Activated CD4-positive, alpha-beta T cell treated with anti-CD3 and anti-CD28 coated beads, Interleukin-2, amount 50 U/mL, for 48 hours (primary cell): ENCODE results near the gene PRPF19.
A peak's percentile ranks its signal among the peaks of the same experiment; 100 is the strongest.

Source experiments
- DNase-seq, 2 experiments: peaks; one replicate each; pipeline ENCODE4 v3.0.0-alpha.2; 2020

The PRPF19 gene

GRCh38 chr11:60937144-60937527 is 30.8 kb upstream of the PRPF19 start:
- no peak for DNase-seq

GRCh38 chr11:60936467-60937143 is 30.2 kb upstream of the PRPF19 start:
- DNase-seq: no peak

- DNase-seq: no peak
Observed at GRCh38 chr11:60935676-60936442, 29.5 kb upstream of the PRPF19 start.

DNA sequence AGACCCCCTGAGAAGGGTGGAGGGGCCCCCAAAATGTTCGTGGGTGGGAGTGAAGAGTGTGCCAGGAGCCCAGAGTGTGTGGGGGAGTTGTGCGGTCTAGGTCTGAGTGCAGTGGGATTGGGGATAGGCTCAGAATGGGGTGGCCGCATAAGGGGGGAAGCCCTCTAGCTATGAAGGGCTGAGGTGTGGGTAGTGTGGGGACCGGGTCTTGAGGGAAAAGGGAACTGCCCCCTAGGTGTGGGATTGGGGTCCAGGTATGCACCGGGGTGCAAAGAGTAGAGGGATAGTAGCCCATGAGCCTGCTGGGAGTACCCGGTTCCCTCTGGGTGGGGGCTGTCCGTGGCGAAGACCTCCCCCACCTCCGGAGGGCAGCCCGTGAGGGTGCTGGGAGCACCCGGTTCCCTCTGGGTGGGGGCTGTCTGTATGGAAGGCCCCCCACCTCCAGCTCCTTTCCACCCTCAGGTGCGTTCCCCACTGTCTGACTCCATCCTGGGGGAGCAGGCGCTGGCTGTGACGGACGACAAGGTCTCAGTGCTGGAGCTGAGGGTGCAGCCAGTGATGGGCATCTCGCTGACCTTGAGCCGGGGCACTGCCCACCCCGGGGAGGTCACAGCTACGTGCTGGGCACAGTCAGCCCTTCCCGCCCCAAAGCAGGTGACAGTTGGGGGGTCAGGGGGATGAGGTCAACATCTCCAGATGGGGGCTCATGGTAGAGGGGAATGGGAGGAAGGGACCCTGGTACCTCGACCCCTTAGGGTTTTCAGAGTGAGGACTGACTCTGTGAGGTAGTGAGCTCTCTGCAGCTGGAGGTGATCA is 28.6 kb upstream of the PRPF19 start:
- DNase-seq: no peak

DNA sequence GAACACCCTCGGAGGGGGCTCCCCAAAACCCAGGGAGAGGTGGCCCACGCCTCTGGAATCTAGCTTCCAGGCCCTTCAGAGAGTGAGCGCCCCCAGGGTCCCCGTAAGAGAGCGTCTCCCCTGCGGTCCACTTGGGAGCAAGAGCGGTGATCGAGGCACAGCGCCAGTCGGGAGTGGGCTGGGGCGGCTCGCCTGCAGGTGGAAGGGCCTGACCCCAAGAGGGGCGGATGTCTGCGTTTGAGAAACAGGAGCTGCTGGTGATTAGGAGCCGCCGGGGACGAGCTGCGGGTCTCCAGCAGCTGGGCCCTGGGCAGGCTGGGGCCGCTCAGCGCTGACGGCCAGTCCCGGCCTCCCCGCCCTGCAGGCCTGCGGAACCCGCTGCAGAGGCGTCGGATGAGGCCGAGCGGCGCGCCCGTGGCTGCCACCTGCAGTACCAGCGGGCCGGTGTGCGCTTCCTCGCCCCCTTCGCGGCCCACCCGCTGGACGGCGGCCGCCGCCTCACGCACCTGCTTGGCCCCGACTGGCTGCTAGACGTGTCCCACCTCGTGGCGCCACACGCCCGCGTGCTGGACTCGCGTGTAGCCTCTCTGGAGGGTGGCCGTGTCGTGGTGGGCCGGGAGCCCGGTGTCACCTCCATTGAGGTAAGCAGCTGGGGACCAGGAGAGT is 27.9 kb upstream of the PRPF19 start:
- DNase-seq: no peak

GRCh38 chr11:60933416-60934123 is 27.2 kb upstream of the PRPF19 start:
- DNase-seq: no peak

DNA sequence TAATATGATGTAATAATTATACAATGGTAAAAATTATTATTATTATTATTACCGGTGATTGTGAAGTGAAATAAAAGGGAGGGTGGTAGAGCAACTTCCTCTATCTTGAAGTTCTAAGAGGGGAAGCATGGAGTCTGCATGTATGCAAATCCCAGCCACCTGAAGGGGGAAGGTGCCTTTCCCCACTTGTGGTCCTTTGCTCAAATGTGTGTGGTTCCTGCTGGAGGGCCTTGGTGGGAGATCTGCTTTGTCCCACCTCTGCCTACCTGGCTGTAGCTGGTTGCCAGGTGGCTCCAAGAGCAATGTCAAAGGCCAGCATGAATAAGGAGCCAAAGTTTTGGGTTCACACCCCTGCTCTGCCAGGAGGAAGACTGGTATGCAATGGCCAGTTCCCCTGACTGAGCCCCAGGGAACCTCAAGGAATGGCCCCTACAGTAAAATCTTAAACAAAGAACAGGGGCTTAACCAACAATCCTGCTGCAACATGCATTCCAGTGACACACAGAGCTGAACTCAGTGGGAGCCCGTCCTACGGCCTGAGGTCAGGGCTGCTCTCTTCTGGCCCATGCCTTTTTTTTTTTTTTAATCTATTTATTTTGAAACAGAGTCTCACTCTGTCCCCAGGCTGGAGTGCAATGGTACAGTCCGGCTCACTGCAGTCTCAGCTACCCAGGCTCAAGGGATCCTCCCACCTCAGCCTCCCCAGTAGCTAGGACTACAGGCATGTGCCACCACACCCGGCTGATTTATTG is 26.4 kb upstream of the PRPF19 start:
- no peak for DNase-seq

DNA sequence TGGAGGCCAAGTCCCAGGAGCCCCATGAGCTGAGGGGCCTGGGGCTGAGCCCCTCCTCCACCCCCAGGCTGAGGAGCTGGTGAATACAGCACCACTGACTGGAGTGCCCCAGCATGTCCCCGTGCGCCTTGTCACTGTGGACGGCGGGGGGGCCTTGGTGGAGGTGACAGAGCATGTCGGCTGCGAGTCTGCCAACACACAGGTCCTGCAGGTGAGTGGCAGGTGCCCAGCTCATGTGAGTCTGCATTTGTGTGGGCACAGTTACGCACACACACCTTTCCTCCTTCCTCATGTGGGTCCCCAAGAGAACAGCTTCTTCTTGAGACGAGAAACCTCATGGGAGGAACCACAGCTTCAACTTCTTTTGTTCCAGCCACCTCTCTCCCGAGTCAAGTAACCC is 25.5 kb upstream of the PRPF19 start:
- no peak for DNase-seq

DNA sequence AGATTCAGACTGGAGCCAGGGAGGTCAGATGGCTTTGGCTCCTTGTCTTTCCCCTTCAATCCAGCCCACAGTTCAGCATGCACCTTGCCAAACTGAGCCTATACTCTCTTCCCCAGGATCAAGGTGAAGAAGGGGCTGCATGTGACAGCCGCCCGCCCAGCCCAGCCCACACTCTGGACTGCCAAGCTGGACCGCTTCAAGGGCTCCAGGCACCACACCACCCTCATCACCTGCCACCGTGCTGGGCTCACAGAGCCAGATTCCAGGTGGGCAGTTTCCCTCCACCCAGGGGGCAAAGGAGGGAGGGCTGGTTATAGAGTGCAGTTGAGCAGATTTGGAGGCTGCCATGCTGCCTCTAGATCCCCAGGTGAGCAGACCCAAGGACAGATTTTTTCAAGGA is 24.0 kb upstream of the PRPF19 start:
- no peak for DNase-seq

DNA sequence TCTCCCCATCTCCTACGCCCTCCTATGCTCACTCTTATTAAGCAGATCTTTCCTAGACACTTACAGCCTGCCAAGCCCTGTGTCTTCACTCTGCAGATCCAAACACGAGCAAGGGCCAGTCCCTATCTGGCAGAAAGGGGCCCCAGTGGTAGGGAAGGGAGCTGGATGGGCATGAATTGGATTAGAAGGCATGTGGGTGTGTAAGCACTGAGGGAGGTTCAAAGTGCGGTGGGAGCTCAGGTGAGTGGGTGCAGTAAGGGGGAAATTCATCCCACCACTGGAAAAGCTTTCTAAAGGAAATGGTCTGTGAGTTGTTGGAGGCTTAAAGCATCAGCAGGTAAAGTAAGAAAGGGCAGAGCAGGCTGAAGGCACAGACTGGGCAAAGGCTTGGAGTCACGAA is 23.4 kb upstream of the PRPF19 start:
- no peak for DNase-seq

DNA sequence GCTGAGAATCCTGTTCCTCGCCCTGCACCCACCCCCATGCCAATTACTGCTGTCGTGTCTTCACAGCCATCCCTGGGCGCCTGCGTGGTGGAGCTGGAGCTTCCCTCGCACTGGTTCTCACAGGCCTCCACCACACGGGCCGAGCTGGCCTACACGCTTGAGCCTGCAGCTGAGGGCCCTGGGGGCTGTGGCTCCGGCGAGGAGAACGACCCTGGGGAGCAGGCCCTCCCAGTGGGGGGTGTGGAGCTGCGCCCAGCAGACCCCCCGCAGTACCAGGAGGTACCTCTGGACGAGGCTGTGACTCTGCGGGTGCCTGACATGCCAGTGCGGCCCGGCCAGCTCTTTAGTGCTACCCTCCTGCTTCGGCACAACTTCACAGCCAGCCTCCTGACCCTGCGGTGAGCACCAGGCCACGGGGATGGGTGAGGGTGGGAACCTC is 22.2 kb upstream of the PRPF19 start:
- DNase-seq: no peak

GRCh38 chr11:60927600-60927999 is 21.2 kb upstream of the PRPF19 start:
- no peak for DNase-seq

DNA sequence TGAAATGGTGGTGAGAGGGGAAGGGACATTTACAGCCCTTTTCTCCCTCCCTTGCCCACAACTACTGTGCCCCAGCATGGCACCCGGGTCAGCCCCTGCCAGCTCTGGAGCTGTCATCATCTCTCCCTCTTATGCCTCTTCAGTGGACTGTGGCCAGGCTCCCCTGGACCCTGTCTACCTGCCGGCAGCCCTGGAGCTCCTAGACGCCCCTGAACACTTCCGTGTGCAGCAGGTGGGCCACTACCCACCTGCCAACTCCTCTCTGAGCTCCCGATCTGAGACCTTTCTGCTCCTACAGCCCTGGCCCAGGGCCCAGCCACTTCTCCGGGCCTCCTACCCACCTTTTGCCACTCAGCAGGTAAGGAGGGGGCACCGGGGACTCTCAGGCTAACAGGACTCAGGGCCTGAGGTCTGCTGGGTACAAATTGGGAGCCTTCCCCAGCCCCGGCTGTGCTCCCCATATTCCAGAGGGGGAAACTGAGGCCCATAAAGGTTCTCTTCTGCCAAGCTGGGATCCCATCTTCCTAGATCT is 20.7 kb upstream of the PRPF19 start:
- no peak for DNase-seq

DNA sequence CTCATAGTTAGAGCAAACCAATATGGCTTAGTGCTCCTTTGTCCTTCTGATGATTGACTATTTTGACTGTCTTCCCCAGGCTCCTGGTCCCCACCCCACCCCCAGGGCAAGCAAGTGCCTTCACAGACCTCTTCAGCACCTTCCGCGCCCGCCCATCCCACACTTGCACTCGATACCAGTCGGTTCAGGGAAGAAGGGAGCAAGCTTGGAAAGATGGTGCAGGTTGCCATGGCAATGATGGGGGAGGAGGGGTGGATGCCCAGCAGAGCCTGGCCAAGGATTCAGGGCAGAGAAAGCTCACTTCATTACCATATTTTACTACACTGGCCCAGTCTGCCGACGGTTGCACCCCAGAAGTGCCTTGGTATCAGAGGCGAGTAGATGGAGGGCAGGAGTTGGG is 20.1 kb upstream of the PRPF19 start:
- DNase-seq: no peak

- DNase-seq: no peak
Observed at GRCh38 chr11:60925868-60926267, 19.5 kb upstream of the PRPF19 start.

DNA sequence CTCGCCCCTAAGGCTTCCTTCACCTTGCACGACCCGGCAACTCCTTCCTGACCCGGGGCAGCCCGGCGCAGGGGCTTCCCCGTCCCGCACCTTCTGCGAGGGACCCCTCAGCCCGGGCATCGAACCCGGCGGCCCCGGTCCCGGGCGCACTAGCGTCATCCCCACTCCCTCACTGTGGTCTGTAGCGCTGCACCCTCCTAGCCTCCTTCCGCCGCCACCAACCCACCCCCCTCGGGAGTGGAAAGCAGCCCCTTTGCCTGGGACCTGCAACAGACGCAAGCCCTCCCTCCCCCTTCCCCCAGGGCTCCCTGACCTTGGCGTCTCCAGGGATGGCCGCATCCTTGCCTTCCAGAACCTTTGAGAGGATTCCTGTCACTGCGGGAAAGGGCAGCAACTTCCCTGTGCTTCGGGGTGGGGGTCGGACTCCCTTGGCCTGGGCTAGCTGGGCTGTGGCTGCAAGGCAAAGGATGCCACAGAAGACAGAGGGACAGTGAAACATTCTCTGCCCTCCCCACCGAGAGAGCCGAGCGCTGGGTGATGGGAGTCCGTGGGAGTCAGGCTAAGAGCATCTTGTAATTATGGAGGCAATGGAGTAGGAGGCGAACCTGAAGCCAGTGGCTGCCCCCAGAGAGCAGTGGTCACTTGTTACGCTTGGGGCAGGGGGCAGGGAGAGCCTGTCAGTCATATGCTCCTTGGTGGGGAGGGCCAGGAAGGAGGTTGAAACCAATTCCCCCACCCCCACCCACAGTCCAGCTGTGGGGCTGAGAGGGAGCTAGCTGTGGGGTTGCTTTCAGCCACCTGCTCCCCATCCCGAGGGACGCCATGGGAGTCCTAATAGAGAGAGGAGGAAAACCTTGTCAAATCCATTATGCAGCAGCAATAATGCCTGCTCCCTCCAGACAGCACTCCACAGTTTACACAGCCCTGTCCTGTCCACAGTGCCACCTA is 18.8 kb upstream of the PRPF19 start:
- no peak for DNase-seq

DNA sequence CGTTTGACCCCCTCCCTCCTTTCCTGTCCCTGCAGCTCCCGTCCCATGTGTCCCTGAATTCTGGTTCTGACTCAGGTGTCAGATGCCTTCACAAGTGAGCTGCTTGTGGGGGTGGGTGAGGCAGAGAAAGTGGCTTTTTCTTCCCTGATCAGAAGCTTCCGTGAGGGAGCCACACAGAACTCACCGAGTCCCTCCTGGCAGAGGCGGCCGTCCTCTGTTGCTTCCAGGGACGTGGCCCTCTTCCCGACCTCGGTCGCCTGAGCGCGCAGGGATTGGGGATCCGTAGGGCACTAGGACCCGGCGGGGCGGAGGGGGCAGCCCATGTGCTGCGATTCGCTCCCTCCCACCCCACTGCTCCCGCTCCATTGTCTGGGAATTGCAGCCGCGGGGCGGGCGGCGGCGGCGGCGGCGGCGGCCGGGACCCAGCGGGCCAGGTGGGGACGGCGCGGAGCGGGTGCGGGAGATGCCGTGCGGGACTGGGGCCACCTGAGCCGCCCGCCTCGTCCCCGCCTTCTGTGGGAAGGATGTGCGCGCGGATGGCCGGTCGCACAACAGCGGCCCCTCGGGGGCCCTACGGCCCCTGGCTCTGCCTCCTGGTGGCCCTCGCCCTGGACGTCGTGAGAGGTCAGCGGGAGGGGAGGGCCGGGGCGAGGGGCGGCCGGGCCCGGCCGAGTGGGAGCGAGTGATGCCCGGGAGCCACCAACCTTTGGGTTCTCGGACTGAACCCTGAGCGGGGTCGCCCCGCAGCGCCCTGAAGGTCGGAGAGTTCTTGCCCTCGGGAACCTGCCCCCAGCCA is 17.9 kb upstream of the PRPF19 start, which contains the start of gene TMEM132A:
Gene TMEM132A, plus strand, starts transcription at position 351 of the 796 bp plus-strand sequence. Its CDS starts 174 bp downstream, at position 525.
- peak in 1 of 2 experiments; percentile 29 for DNase-seq

DNA sequence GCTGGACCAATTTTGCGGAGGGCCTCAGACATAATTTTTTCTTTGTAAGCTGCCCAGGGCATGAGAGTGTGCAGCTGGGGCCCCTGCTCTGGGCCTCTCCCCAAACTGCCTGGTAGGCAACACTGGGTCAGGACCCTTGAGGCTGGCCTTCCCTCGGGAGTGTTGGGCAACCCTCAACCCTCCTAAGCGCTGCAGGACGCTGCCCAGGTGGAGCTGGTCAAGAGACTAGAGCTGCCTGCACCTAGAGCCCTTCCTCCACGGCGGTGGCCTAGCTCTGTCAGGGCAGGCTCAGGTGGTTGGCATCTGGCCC is 17.4 kb upstream of the PRPF19 start:
- no peak for DNase-seq

DNA sequence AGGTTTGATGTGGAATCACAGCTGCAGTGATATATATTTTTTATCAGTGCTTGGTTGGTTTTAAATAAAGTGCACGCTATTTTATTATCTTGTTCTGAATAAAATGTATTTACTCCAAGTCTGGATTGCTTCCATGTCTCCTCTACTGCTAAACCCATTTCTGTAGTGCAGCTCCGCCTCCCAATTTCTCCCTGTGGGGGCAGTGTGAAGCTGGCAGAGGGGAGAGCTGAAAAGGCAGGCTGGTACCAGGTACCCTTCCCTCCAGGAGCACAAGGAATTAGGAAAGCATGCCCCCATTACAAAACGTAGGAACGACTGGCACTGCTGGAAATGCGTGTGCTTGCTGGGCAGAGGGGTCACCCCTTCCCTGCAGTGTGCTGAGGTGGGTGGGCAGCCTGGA is 16.9 kb upstream of the PRPF19 start:
- DNase-seq: no peak
